K562 (cell line): ENCODE measurements around the gene RASL11A. TPM values are rescaled to one million over a fixed set of nuclear protein-coding genes. Genes with fewer than 3 reads are reported as not detected.

Experiments
- FOXP4 ChIP-seq: sonication (generic); formaldehyde crosslinking; IDR thresholded peaks from 2 replicates; pipeline ENCODE4 v1.8.0; 2022; ENCODE audit warnings: mild to moderate bottlenecking, missing genetic modification reagents, borderline replicate concordance
- JUN ChIP-seq, 2 experiments: sonication (generic) in 1 of 2; formaldehyde crosslinking in 1 of 2; IDR thresholded peaks; 2 replicates each; pipeline versions ENCODE4 v1.6.1 to v1.8.0; 2012 to 2022; ENCODE audit warnings: borderline replicate concordance in 2 of 2, mild to moderate bottlenecking in 2 of 2, improper control_type of control experiment in 1 of 2, low read depth in 1 of 2, low read length in 1 of 2, missing genetic modification reagents in 1 of 2
- MCM5 ChIP-seq: fragments of 450-650 bp; IDR thresholded peaks from 2 replicates; pipeline ENCODE4 v1.6.1; 2016; ENCODE audit warnings: low read depth
- MYNN ChIP-seq, 2 experiments: sonication (generic); formaldehyde crosslinking in 1 of 2; IDR thresholded peaks; 2 replicates each; pipeline versions ENCODE4 v1.5.0 to v1.6.1; 2016 to 2020; ENCODE audit warnings: antibody characterized with exemption in 1 of 2, missing genetic modification reagents in 1 of 2
- NR2C2 ChIP-seq, 2 experiments: fragments of 200-800 bp in 1 of 2; sonication (Bioruptor generic) in 1 of 2; sonication (generic) in 1 of 2; formaldehyde crosslinking in 1 of 2; IDR thresholded peaks; 2 replicates each; pipeline versions ENCODE4 v1.6.1 to v1.8.0; 2016 to 2022; ENCODE audit warnings: mild to moderate bottlenecking in 1 of 2, missing compliant biosample characterization in 1 of 2, missing genetic modification characterization in 1 of 2, missing genetic modification reagents in 1 of 2
- NR2F6 ChIP-seq: fragments of 450-650 bp; formaldehyde crosslinking; IDR thresholded peaks from 2 replicates; pipeline ENCODE4 v1.4.0; 2020; ENCODE audit warnings: mild to moderate bottlenecking
- SAP30 ChIP-seq: fragments of 200-600 bp; sonication (generic); IDR thresholded peaks from 2 replicates; pipeline ENCODE4 v1.6.1; 2012; ENCODE audit warnings: borderline replicate concordance, low read depth, mild to moderate bottlenecking, moderate library complexity, low read length, control low read depth, inconsistent platforms; ENCODE audit not compliant: insufficient read depth, poor library complexity, severe bottlenecking
- SRSF3 ChIP-seq: fragments of 200-400 bp; formaldehyde crosslinking; IDR thresholded peaks from 2 replicates; pipeline ENCODE4 v1.6.1; 2016; ENCODE audit warnings: mild to moderate bottlenecking, low read length, moderate library complexity; ENCODE audit not compliant: insufficient read depth
- TAF1 ChIP-seq: IDR thresholded peaks from 2 replicates; pipeline ENCODE4 v1.6.1; 2011; ENCODE audit warnings: mild to moderate bottlenecking, low read length, moderate library complexity; ENCODE audit not compliant: insufficient read depth, control insufficient read depth, severe bottlenecking; ENCODE audit errors: extremely low read depth
- ZC3H4 ChIP-seq: sonication (generic); formaldehyde crosslinking; IDR thresholded peaks from 2 replicates; pipeline ENCODE4 v1.9.0; 2021; ENCODE audit warnings: missing genetic modification reagents, borderline replicate concordance
- ZNF561 ChIP-seq: fragments of 450-650 bp; formaldehyde crosslinking; conservative IDR thresholded peaks from 2 replicates; pipeline ENCODE4 v1.4.0; 2020; ENCODE audit warnings: mild to moderate bottlenecking, moderate library complexity
- ZNF77 ChIP-seq: fragments of 250-450 bp; sonication (Bioruptor Pico); IDR thresholded peaks from 2 replicates; pipeline ENCODE4 v1.5.0; 2020
- polyA plus RNA-seq, 8 experiments: library from polyadenylated mRNA; depleted of rRNA in 4 of 8; stranded (reverse) in 5 of 8; unstranded in 3 of 8; fragments of >200 nt; fragmentation: Nextera tagmentation in 2 of 8; fragmentation: Illumina TruSeq in 1 of 8; extraction: Ambion mirVana in 2 of 8; extraction: Trizol in 1 of 8; gene quantifications; 2 replicates each; pipeline versions ENCODE4 v1.2.1 to v1.2.3, GENCODE V29; 2011 to 2014; ENCODE audit warnings: inconsistent platforms in 1 of 8, missing spikeins in 1 of 8
- total RNA-seq, 7 experiments: library from RNA; depleted of rRNA in 6 of 7; stranded (reverse); fragments of >200 nt in 6 of 7; fragmentation: Illumina TruSeq in 2 of 7; extraction: Trizol in 2 of 7; gene quantifications; 2 replicates each; pipeline versions ENCODE4 v1.2.1 to v1.2.3, GENCODE V29; 2011 to 2021; ENCODE audit warnings: low replicate concordance in 1 of 7
- TF ChIP-seq, protein P1 (sequence below): fragments of 200-400 bp; formaldehyde crosslinking; IDR thresholded peaks from 2 replicates; pipeline ENCODE4 v1.6.1; 2017; ENCODE audit warnings: mild to moderate bottlenecking, low read depth, low read length, moderate library complexity
- TF ChIP-seq, protein P2 (sequence below): fragments of 250-450 bp; sonication (Bioruptor Pico); IDR thresholded peaks from 2 replicates; pipeline ENCODE4 v1.5.0; 2020; ENCODE audit warnings: mild to moderate bottlenecking
- TF ChIP-seq, protein P3 (sequence below): sonication (generic); formaldehyde crosslinking; IDR thresholded peaks from 2 replicates; pipeline ENCODE4 v1.8.0; 2022; ENCODE audit warnings: mild to moderate bottlenecking, missing genetic modification reagents
- TF ChIP-seq, protein P4 (sequence below): sonication (generic); formaldehyde crosslinking; IDR thresholded peaks from 2 replicates; pipeline ENCODE4 v1.8.1; 2022; ENCODE audit warnings: missing genetic modification reagents

RASL11A gene
- total and polyA plus RNA-seq, 9 of the 15 experiments (the other 6 are each of a cell fraction or from before 2014, with no cell fraction given) = 0.11 to 2.2 (median 1.5) TPM; not detected in 1

DNA sequence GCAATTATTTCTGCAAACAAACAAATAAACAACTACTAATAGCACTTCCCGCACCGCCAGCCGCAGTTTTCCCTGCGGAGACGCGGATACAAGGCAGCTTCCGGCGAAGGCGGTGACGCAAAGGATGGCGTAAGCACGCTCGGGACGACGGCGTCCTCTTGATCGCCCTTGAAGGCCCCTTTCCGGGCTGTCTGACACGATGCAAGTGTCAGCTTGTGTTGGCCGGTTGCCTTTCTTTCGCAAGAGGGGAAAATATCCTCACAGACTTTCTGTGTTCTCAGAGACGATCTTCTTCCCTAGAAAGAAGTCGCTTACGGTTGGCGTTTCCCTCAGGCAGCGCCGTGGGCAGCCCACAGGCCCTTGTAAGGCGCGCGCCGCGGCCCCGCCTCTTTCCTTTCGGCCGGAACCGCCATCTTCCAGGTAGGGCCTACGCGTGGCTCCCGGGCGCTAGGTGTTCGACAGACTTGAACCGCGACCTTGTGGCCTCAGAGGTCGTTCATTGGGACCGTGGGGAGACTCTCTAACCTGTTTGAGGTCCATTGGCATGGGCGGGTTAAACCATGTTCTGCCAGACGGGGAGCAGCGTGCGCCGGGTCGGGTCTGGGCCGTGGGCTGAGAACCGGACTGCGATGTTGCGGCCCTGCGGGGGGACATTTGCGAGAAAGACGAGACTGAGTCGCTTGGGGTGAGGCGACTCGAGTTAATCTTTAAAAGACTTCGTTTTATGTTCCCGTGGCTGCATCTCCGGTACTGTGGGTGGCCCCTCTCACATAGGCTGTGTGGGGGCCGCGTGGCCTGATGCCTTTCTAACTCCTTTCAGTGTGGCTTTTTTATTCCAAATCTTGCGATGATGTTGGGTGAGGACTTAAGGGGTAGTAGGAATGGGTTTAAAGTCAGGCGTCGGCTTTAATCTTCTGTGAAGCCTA lies 19.2 kb upstream of the RASL11A start, which contains the start of gene RPL21 (continued):
- TF ChIP-seq, protein P1, sequence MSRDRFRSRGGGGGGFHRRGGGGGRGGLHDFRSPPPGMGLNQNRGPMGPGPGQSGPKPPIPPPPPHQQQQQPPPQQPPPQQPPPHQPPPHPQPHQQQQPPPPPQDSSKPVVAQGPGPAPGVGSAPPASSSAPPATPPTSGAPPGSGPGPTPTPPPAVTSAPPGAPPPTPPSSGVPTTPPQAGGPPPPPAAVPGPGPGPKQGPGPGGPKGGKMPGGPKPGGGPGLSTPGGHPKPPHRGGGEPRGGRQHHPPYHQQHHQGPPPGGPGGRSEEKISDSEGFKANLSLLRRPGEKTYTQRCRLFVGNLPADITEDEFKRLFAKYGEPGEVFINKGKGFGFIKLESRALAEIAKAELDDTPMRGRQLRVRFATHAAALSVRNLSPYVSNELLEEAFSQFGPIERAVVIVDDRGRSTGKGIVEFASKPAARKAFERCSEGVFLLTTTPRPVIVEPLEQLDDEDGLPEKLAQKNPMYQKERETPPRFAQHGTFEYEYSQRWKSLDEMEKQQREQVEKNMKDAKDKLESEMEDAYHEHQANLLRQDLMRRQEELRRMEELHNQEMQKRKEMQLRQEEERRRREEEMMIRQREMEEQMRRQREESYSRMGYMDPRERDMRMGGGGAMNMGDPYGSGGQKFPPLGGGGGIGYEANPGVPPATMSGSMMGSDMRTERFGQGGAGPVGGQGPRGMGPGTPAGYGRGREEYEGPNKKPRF = no peak
- TF ChIP-seq ZC3H4 (CRISPR knock-in tag) (peak; percentile 71; the same call in 1 of the 2 replicates), SRSF3 (no peak), TAF1 (peak; percentile 72), ZNF77 (CRISPR knock-in tag) (no peak), NR2C2 (CRISPR knock-in tag; IDR thresholded peaks at IDR 0.05) (no peak; the same call in 1 of the 2 replicates), NR2C2 (tag; IDR thresholded peaks at IDR 0.05) (peak; percentile 59; the same call in 1 of the 2 replicates), FOXP4 (CRISPR knock-in tag) (no peak), JUN (IDR thresholded peaks at IDR 0.05; ENCODE audit: borderline replicate concordance, low read depth, low read length) (no peak), JUN (CRISPR knock-in tag; IDR thresholded peaks at IDR 0.05; ENCODE audit: borderline replicate concordance) (peak; percentile 4; the same call in 1 of the 2 replicates), MYNN (IDR thresholded peaks at IDR 0.05) (no peak), MYNN (CRISPR knock-in tag; IDR thresholded peaks at IDR 0.05) (no peak), NR2F6 (CRISPR knock-in tag) (no peak), ZNF561 (no peak), SAP30 (peak; percentile 41), MCM5 (no peak)
- TF ChIP-seq, protein P2, sequence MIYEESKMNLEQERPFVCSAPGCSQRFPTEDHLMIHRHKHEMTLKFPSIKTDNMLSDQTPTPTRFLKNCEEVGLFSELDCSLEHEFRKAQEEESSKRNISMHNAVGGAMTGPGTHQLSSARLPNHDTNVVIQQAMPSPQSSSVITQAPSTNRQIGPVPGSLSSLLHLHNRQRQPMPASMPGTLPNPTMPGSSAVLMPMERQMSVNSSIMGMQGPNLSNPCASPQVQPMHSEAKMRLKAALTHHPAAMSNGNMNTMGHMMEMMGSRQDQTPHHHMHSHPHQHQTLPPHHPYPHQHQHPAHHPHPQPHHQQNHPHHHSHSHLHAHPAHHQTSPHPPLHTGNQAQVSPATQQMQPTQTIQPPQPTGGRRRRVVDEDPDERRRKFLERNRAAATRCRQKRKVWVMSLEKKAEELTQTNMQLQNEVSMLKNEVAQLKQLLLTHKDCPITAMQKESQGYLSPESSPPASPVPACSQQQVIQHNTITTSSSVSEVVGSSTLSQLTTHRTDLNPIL (CRISPR knock-in tag) = no peak
- TF ChIP-seq, protein P3, sequence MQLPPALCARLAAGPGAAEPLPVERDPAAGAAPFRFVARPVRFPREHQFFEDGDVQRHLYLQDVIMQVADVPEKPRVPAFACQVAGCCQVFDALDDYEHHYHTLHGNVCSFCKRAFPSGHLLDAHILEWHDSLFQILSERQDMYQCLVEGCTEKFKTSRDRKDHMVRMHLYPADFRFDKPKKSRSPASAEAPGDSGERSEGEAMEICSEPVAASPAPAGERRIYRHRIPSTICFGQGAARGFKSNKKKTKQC (CRISPR knock-in tag) = peak; percentile 63; the same call in 1 of the 2 replicates
- TF ChIP-seq, protein P4, sequence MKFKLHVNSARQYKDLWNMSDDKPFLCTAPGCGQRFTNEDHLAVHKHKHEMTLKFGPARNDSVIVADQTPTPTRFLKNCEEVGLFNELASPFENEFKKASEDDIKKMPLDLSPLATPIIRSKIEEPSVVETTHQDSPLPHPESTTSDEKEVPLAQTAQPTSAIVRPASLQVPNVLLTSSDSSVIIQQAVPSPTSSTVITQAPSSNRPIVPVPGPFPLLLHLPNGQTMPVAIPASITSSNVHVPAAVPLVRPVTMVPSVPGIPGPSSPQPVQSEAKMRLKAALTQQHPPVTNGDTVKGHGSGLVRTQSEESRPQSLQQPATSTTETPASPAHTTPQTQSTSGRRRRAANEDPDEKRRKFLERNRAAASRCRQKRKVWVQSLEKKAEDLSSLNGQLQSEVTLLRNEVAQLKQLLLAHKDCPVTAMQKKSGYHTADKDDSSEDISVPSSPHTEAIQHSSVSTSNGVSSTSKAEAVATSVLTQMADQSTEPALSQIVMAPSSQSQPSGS (CRISPR knock-in tag) = no peak
